HL-60 (cell line): Measurements from ENCODE around the gene MTHFSD.

Source experiments
- DNase-seq, 2 experiments: peaks; one replicate each; pipeline ENCODE4 v3.0.0-alpha.2; 2010 to 2020; ENCODE audit warnings: low read depth in 1 of 2, low spot score in 1 of 2
- H3K27ac ChIP-seq: fragments of 250-450 bp; sonication (Bioruptor Pico); replicated peaks from 2 replicates; pipeline ENCODE4 v1.5.1; 2020; ENCODE audit warnings: mild to moderate bottlenecking, moderate library complexity
- H3K27me3 ChIP-seq: fragments of 250-450 bp; sonication (Bioruptor Pico); 2 replicates; pipeline ENCODE4 v1.5.1; 2021; ENCODE audit warnings: mild to moderate bottlenecking, moderate library complexity; ENCODE audit not compliant: insufficient read depth, poor library complexity, severe bottlenecking
- H3K4me3 ChIP-seq: replicated peaks from 2 replicates; pipeline ENCODE4 v1.5.1; 2011; ENCODE audit warnings: mild to moderate bottlenecking, control low read depth, low read length; ENCODE audit not compliant: insufficient read depth
- CTCF ChIP-seq: IDR thresholded peaks from one replicate; pipeline ENCODE4 v1.5.1; 2011; ENCODE audit warnings: low read length, control low read depth, inconsistent platforms; ENCODE audit not compliant: insufficient read depth
- GABPA ChIP-seq: IDR thresholded peaks from 2 replicates; pipeline ENCODE4 v1.6.1; 2012; ENCODE audit warnings: low read depth
- POLR2AphosphoS5 ChIP-seq: IDR thresholded peaks from 2 replicates; pipeline ENCODE4 v1.6.1; 2012; ENCODE audit warnings: low read depth
- SPI1 ChIP-seq: IDR thresholded peaks from 2 replicates; pipeline ENCODE4 v1.6.1; 2012; ENCODE audit warnings: low read depth, mild to moderate bottlenecking, borderline replicate concordance
- TF ChIP-seq, protein P1 (sequence below): IDR thresholded peaks from 2 replicates; pipeline ENCODE4 v1.6.1; 2012; ENCODE audit warnings: low read depth; ENCODE audit not compliant: insufficient replicate concordance

Gene MTHFSD

GRCh38 chr16:86567701-86568581, 12.9 kb upstream of the MTHFSD start:
- no peak for DNase-seq
- H3K27me3 ChIP-seq, result peaks cover 12% of the 10 kb centered on the region
- TF ChIP-seq CTCF, result no peak
- TF ChIP-seq GABPA, result no peak
- TF ChIP-seq SPI1, result no peak
- TF ChIP-seq, protein P1, sequence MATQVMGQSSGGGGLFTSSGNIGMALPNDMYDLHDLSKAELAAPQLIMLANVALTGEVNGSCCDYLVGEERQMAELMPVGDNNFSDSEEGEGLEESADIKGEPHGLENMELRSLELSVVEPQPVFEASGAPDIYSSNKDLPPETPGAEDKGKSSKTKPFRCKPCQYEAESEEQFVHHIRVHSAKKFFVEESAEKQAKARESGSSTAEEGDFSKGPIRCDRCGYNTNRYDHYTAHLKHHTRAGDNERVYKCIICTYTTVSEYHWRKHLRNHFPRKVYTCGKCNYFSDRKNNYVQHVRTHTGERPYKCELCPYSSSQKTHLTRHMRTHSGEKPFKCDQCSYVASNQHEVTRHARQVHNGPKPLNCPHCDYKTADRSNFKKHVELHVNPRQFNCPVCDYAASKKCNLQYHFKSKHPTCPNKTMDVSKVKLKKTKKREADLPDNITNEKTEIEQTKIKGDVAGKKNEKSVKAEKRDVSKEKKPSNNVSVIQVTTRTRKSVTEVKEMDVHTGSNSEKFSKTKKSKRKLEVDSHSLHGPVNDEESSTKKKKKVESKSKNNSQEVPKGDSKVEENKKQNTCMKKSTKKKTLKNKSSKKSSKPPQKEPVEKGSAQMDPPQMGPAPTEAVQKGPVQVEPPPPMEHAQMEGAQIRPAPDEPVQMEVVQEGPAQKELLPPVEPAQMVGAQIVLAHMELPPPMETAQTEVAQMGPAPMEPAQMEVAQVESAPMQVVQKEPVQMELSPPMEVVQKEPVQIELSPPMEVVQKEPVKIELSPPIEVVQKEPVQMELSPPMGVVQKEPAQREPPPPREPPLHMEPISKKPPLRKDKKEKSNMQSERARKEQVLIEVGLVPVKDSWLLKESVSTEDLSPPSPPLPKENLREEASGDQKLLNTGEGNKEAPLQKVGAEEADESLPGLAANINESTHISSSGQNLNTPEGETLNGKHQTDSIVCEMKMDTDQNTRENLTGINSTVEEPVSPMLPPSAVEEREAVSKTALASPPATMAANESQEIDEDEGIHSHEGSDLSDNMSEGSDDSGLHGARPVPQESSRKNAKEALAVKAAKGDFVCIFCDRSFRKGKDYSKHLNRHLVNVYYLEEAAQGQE, result no peak
- TF ChIP-seq POLR2AphosphoS5, result no peak
- H3K4me3 ChIP-seq, result no peak overlapping the region
- no peak overlapping the region for H3K27ac ChIP-seq

- no peak for DNase-seq
- Histone ChIP-seq H3K27me3 (peaks cover 12% of the 10 kb centered on the region), H3K4me3 (no peak overlapping the region), H3K27ac (no peak overlapping the region)
- TF ChIP-seq GABPA (no peak), CTCF (no peak), POLR2AphosphoS5 (no peak), SPI1 (no peak)
- TF ChIP-seq, protein P1, result no peak
Measured at GRCh38 chr16:86566966-86567700, 12.1 kb upstream of the MTHFSD start.

DNA sequence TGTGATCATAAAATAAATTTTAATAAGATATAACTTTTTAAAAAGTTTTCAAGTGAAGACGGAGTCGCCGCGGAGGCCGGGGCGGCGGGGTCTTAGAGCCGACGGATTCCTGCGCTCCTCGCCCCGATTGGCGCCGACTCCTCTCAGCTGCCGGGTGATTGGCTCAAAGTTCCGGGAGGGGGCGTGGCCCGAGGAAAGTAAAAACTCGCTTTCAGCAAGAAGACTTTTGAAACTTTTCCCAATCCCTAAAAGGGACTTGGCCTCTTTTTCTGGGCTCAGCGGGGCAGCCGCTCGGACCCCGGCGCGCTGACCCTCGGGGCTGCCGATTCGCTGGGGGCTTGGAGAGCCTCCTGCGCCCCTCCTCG, 11.5 kb upstream of the MTHFSD start, which contains the start of gene FOXC2:
FOXC2 (plus strand) TSS at position 229 of the 365 bp plus-strand sequence. CDS start 507 bp downstream, outside the sequence.
- H3K27ac ChIP-seq, result no peak within 1 kb of the TSS
- no peak for TF ChIP-seq POLR2AphosphoS5
- TF ChIP-seq SPI1, result no peak
- no peak for TF ChIP-seq GABPA
- TF ChIP-seq CTCF, result no peak
- TF ChIP-seq, protein P1, result no peak
- DNase-seq, result no peak
- H3K27me3 ChIP-seq, result peaks cover 12% of the 10 kb centered on the region
- H3K4me3 ChIP-seq, result no peak within 1 kb of the TSS
